NCI-H187 (cell line): Measurements from ENCODE around the gene LUZP2.

Experiments used
- DNase-seq, 2 experiments: peaks; one replicate each; lab custom pipeline; 2025; lab: John Stamatoyannopoulos, UW

LUZP2 gene

GRCh38 chr11:24496736-24497725 is at the start of gene LUZP2:
TSS of gene LUZP2 (plus strand) at chr11:24497053.
- DNase-seq = peak; percentile 40 to 76

GRCh38 chr11:24453129-24453718 is 43.6 kb upstream of the LUZP2 start:
- no peak for DNase-seq

- DNase-seq = no peak
Measured at GRCh38 chr11:24457985-24458384, 38.9 kb upstream of the LUZP2 start.

- DNase-seq = no peak
Measured at GRCh38 chr11:24470431-24470830, 26.4 kb upstream of the LUZP2 start.

- no peak for DNase-seq
Measured at GRCh38 chr11:24471084-24471483, 25.8 kb upstream of the LUZP2 start.

- no peak for DNase-seq
Measured at GRCh38 chr11:24478718-24479117, 18.1 kb upstream of the LUZP2 start.

GRCh38 chr11:24489477-24489876 is 7.4 kb upstream of the LUZP2 start:
- DNase-seq = no peak

GRCh38 chr11:24496386-24496735 is 492 bp upstream of the LUZP2 start:
- DNase-seq = peak; percentile 31 to 40

GRCh38 chr11:24497831-24498230 is 978 bp downstream of the LUZP2 start:
- DNase-seq = no peak

GRCh38 chr11:24502425-24502824 is 5.6 kb downstream of the LUZP2 start:
- no peak for DNase-seq

GRCh38 chr11:24509114-24509513 is 12.3 kb downstream of the LUZP2 start:
- DNase-seq = no peak

GRCh38 chr11:24511511-24511910 is 14.7 kb downstream of the LUZP2 start:
- DNase-seq = no peak

GRCh38 chr11:24513479-24514218 is 16.8 kb downstream of the LUZP2 start:
- no peak for DNase-seq

- no peak for DNase-seq
Measured at GRCh38 chr11:24514219-24514594, 17.4 kb downstream of the LUZP2 start.

- no peak for DNase-seq
Measured at GRCh38 chr11:24515632-24516031, 18.8 kb downstream of the LUZP2 start.

- no peak for DNase-seq
Measured at GRCh38 chr11:24516638-24517037, 19.8 kb downstream of the LUZP2 start.

GRCh38 chr11:24521601-24522000 is 24.7 kb downstream of the LUZP2 start:
- no peak for DNase-seq

GRCh38 chr11:24524156-24524555 is 27.3 kb downstream of the LUZP2 start:
- no peak for DNase-seq

GRCh38 chr11:24531528-24531927 is 34.7 kb downstream of the LUZP2 start:
- DNase-seq = no peak

- DNase-seq = no peak
Measured at GRCh38 chr11:24543771-24544170, 46.9 kb downstream of the LUZP2 start.

GRCh38 chr11:24556693-24557092 is 59.8 kb downstream of the LUZP2 start:
- no peak for DNase-seq

- DNase-seq = no peak
Measured at GRCh38 chr11:24559315-24559714, 62.5 kb downstream of the LUZP2 start.

- DNase-seq = no peak
Measured at GRCh38 chr11:24560324-24560723, 63.5 kb downstream of the LUZP2 start.
